Activated B cell treated with CpG ODN at 0.5 μM for 24 hours (primary cell): ENCODE results near the gene CA9. TPM values are rescaled to one million over a fixed set of nuclear protein-coding genes. Genes with fewer than 3 reads are reported as not detected.
"Not testable (repeated sequence)": the region's sequence is repeated elsewhere in the genome, so short reads cannot be mapped to it uniquely, and the experiment has no call there.

ENCODE experiments used
- ATAC-seq: fragments of 200-7000 bp; cut with Tn5 transposase; one replicate; pipeline ENCODE4 v1.10.0; 2021; ENCODE audit warnings: low read depth, mild to moderate bottlenecking, moderate library complexity
- CTCF ChIA-PET: fragments of 350-600 bp; sonication (Branson Sonifier 250); formaldehyde crosslinking; loops from one replicate; lab custom pipeline; 2021; ENCODE audit warnings: antibody characterized with exemption; lab: Charles Lee
- POLR2A ChIA-PET: fragments of 350-600 bp; sonication (Branson Sonifier 250); formaldehyde crosslinking; loops from one replicate; lab custom pipeline; 2021; ENCODE audit warnings: antibody characterized with exemption; lab: Charles Lee
- DNase-seq: peaks from one replicate; pipeline ENCODE4 v3.0.0; 2022
- H3K27ac Mint-ChIP-seq: one replicate; pipeline ENCODE4 v1.8.0; 2020; ENCODE audit warnings: mixed read lengths
- H3K27me3 Mint-ChIP-seq: one replicate; pipeline ENCODE4 v1.8.0; 2021; ENCODE audit warnings: mixed read lengths
- H3K36me3 Mint-ChIP-seq: one replicate; pipeline ENCODE4 v1.8.0; 2021; ENCODE audit warnings: low read depth, mixed read lengths
- H3K4me1 Mint-ChIP-seq: one replicate; pipeline ENCODE4 v1.8.0; 2021; ENCODE audit warnings: mixed read lengths
- H3K4me3 Mint-ChIP-seq: one replicate; pipeline ENCODE4 v1.8.0; 2020; ENCODE audit warnings: mild to moderate bottlenecking, mixed read lengths
- H3K9me3 Mint-ChIP-seq: one replicate; pipeline ENCODE4 v1.8.0; 2020; ENCODE audit warnings: mixed read lengths
- intact Hi-C: fragments of 100-400 bp; cut with micrococcal nuclease; formaldehyde crosslinking; loops from one replicate; pipeline ENCODE4 v1.15.1; 2024
- total RNA-seq: library from RNA; stranded (reverse); gene quantifications from 2 replicates; pipeline ENCODE4 v1.2.3, GENCODE V29; 2022
- TF ChIP-seq, protein P1 (sequence below): fragments of 200-600 bp; IDR thresholded peaks from one replicate; pipeline ENCODE4 v1.8.0; 2022; ENCODE audit warnings: antibody characterized with exemption, mild to moderate bottlenecking

The CA9 gene
- total RNA-seq, 1 donor from 2014 or later = not detected

- Mint-ChIP-seq H3K27me3 (no peaks in the 10 kb centered on the region), H3K36me3 (peaks cover 6% of the 10 kb centered on the region), H3K9me3 (no peaks in the 10 kb centered on the region), H3K4me3 (peak overlapping the region; percentile 71), H3K4me1 (peaks cover 74% of the 10 kb centered on the region), H3K27ac (peak overlapping the region; percentile 94)
- TF ChIP-seq, protein P1, sequence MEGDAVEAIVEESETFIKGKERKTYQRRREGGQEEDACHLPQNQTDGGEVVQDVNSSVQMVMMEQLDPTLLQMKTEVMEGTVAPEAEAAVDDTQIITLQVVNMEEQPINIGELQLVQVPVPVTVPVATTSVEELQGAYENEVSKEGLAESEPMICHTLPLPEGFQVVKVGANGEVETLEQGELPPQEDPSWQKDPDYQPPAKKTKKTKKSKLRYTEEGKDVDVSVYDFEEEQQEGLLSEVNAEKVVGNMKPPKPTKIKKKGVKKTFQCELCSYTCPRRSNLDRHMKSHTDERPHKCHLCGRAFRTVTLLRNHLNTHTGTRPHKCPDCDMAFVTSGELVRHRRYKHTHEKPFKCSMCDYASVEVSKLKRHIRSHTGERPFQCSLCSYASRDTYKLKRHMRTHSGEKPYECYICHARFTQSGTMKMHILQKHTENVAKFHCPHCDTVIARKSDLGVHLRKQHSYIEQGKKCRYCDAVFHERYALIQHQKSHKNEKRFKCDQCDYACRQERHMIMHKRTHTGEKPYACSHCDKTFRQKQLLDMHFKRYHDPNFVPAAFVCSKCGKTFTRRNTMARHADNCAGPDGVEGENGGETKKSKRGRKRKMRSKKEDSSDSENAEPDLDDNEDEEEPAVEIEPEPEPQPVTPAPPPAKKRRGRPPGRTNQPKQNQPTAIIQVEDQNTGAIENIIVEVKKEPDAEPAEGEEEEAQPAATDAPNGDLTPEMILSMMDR = no peak
- ChIA-PET POLR2A (interaction anchor here (0.8 to 3.3 kb wide), 6 partner anchors 10 to 22 kb away, joined by 3 to 96 read pairs (median 4); partner anchors contain the start of genes CCDC107, CD72 and RMRP), CTCF (interaction anchor here (1.2 to 1.9 kb wide), 5 partner anchors 10 to 61 kb away, joined by 3 to 7 read pairs (median 4); no protein-coding TSS in a partner anchor)
- DNase-seq = no peak
- no peak for ATAC-seq
- intact Hi-C loops = loop anchor here (1.0 kb wide), 3 partner anchors 16 to 31 kb away; no protein-coding TSS in a partner anchor
Measured at GRCh38 chr9:35635730-35636129, 38.0 kb upstream of the CA9 start.

GRCh38 chr9:35636135-35636876 is 37.4 kb upstream of the CA9 start:
- Mint-ChIP-seq H3K9me3 (no peaks in the 10 kb centered on the region), H3K4me3 (peak overlapping the region; percentile 71), H3K27me3 (no peaks in the 10 kb centered on the region), H3K4me1 (peaks cover 80% of the 10 kb centered on the region), H3K27ac (peak overlapping the region; percentile 94), H3K36me3 (peaks cover 6% of the 10 kb centered on the region)
- ATAC-seq = peak; percentile 64
- CTCF ChIA-PET = interaction anchor here (1.2 to 1.9 kb wide), 4 partner anchors 10 to 24 kb away, joined by 3 to 7 read pairs (median 5); no protein-coding TSS in a partner anchor
- intact Hi-C loops = loop anchor here (1.0 kb wide), 3 partner anchors 17 to 32 kb away; no protein-coding TSS in a partner anchor
- POLR2A ChIA-PET = interaction anchor here (0.5 to 3.3 kb wide), 9 partner anchors 10 to 178 kb away, joined by 3 to 96 read pairs (median 4); partner anchors contain the start of genes CCDC107, CD72, HINT2 and RMRP
- TF ChIP-seq, protein P1 = no peak
- DNase-seq = no peak

- POLR2A ChIA-PET = interaction anchor here (0.5 to 3.3 kb wide), 6 partner anchors 9 to 177 kb away, joined by 3 to 96 read pairs (median 4); partner anchors contain the start of genes CD72 and HINT2
- peak overlapping the region; percentile 28 for H3K4me3 Mint-ChIP-seq
- peak overlapping the region; percentile 94 for H3K27ac Mint-ChIP-seq
- not testable (repeated sequence) for ATAC-seq, H3K36me3 Mint-ChIP-seq, DNase-seq, H3K27me3 Mint-ChIP-seq, H3K9me3 Mint-ChIP-seq
- peaks cover 85% of the 10 kb centered on the region for H3K4me1 Mint-ChIP-seq
- intact Hi-C loops = loop anchor here (1.0 kb wide), 3 partner anchors 18 to 33 kb away; no protein-coding TSS in a partner anchor
- CTCF ChIA-PET = interaction anchor here (1.3 to 1.9 kb wide), 2 partner anchors 9 to 24 kb away, joined by 4 to 6 read pairs; no protein-coding TSS in a partner anchor
Measured at GRCh38 chr9:35636877-35637246, 36.9 kb upstream of the CA9 start.

GRCh38 chr9:35637427-35637955 is 36.2 kb upstream of the CA9 start:
- H3K27me3 Mint-ChIP-seq, H3K9me3 Mint-ChIP-seq, DNase-seq, ATAC-seq, H3K36me3 Mint-ChIP-seq, intact Hi-C loops: not testable (repeated sequence)
- CTCF ChIA-PET = interaction anchor here (1.1 kb wide), 1 partner anchor 9 kb away, joined by 6 read pairs; no protein-coding TSS in a partner anchor
- POLR2A ChIA-PET = interaction anchor here (1.1 to 3.4 kb wide), 3 partner anchors 8 to 21 kb away, joined by 3 to 55 read pairs (median 12); partner anchors contain the start of genes CCDC107, CD72 and RMRP
- Mint-ChIP-seq H3K4me3 (peak overlapping the region; percentile 20), H3K4me1 (peaks cover 91% of the 10 kb centered on the region), H3K27ac (peak overlapping the region; percentile 94)

DNA sequence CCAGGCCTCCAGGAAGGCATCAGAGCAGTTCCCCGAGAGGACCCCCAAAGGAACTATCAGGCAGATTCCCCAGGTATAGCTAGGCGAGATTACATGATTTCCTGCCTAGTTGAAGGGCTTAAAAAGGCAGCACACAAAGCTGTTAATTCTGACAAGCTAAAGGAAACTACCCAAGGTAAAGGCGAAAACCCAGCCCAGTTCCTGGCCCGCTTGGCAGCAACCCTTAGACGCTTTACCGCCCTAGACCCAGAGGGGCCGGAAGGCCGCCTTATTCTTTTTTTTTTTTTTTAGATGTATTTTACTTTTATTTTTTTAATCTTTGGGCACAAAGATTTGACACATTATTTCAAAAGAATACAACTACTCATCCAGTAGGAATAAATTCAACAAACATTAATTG is 35.0 kb upstream of the CA9 start:
- H3K4me3 Mint-ChIP-seq = peak overlapping the region; percentile 50
- peaks cover 14% of the 10 kb centered on the region for H3K36me3 Mint-ChIP-seq
- H3K27me3 Mint-ChIP-seq, DNase-seq, H3K9me3 Mint-ChIP-seq, ATAC-seq, intact Hi-C loops: not testable (repeated sequence)
- ChIA-PET POLR2A (interaction anchor here (0.7 to 3.4 kb wide), 7 partner anchors 9 to 206 kb away, joined by 3 to 55 read pairs (median 7); partner anchors contain the start of genes CCDC107, CD72, CREB3 and RMRP), CTCF (interaction anchor here (0.7 to 2.9 kb wide), 5 partner anchors 8 to 104 kb away, joined by 3 to 8 read pairs (median 5); partner anchors contain the start of gene CCDC107)
- peak overlapping the region; percentile 94 for H3K27ac Mint-ChIP-seq
- peaks cover 97% of the 10 kb centered on the region for H3K4me1 Mint-ChIP-seq

- ATAC-seq, H3K9me3 Mint-ChIP-seq, DNase-seq, H3K27me3 Mint-ChIP-seq, intact Hi-C loops: not testable (repeated sequence)
- Mint-ChIP-seq H3K27ac (peak overlapping the region; percentile 94), H3K4me1 (peaks cover 92% of the 10 kb centered on the region), H3K36me3 (peaks cover 14% of the 10 kb centered on the region), H3K4me3 (peak overlapping the region; percentile 45)
- CTCF ChIA-PET = interaction anchor here (0.7 to 2.9 kb wide), 4 partner anchors 19 to 104 kb away, joined by 3 to 8 read pairs (median 4); partner anchors contain the start of gene CCDC107
- POLR2A ChIA-PET = interaction anchor here (0.7 to 3.4 kb wide), 7 partner anchors 11 to 205 kb away, joined by 3 to 55 read pairs (median 7); partner anchors contain the start of genes CCDC107, CD72, CREB3 and RMRP
Measured at GRCh38 chr9:35639225-35639624, 34.5 kb upstream of the CA9 start.
